Endothelial cell of umbilical vein (primary cell): Measurements from ENCODE around the gene XYLT1. TPM values are rescaled to one million over a fixed set of nuclear protein-coding genes. Genes with fewer than 3 reads are reported as not detected.

Experiments used
- BruUV-seq: library from RNA; stranded (reverse); fragments of 400-500 nt; replicated peaks from 2 replicates; lab custom pipeline; 2021; lab: Mats Ljungman, UMichigan
- CTCF ChIA-PET: fragments of 300-600, 350-600 bp; sonication (Branson Sonifier 250); formaldehyde crosslinking; loops from one replicate; lab custom pipeline; 2021; ENCODE audit warnings: antibody characterized with exemption, inconsistent platforms; lab: Charles Lee
- POLR2A ChIA-PET: fragments of 300-600, 350-600 bp; sonication (Branson Sonifier 250); formaldehyde crosslinking; loops from one replicate; lab custom pipeline; 2021; ENCODE audit warnings: antibody characterized with exemption, inconsistent platforms; lab: Charles Lee
- DNase-seq: peaks from one replicate; pipeline ENCODE4 v3.0.0-alpha.2; 2011; ENCODE audit warnings: low read depth, low spot score
- FAIRE-seq: peaks from 2 replicates; lab custom pipeline; 2011; peaks lifted over from hg19 to GRCh38; lab: Jason Lieb, UNC
- H2AFZ ChIP-seq: 2 replicates; pipeline ENCODE4 v1.6.0; 2012; ENCODE audit warnings: low read depth, low read length, control low read depth, inconsistent platforms
- H3K27ac ChIP-seq: 2 replicates; pipeline ENCODE4 v1.5.1; 2011; ENCODE audit warnings: low read depth, mild to moderate bottlenecking, control low read depth, low read length, moderate library complexity; ENCODE audit not compliant: insufficient read depth
- H3K27me3 ChIP-seq, 2 experiments: 2 replicates each; pipeline versions ENCODE4 v1.6.0 to v1.6.1; 2011; ENCODE audit warnings: low read length in 2 of 2, mixed read lengths in 1 of 2; ENCODE audit not compliant: control insufficient read depth in 2 of 2, insufficient read depth in 2 of 2
- H3K36me3 ChIP-seq, 2 experiments: 2 replicates in 1 of 2; 3 replicates in 1 of 2; pipeline ENCODE4 v1.5.1; 2011; ENCODE audit warnings: low read length in 2 of 2, mild to moderate bottlenecking in 1 of 2, moderate library complexity in 1 of 2; ENCODE audit not compliant: control insufficient read depth in 2 of 2, insufficient read depth in 2 of 2; ENCODE audit errors: extremely low read depth in 1 of 2
- H3K4me1 ChIP-seq: 3 replicates; pipeline ENCODE4 v1.5.1; 2011; ENCODE audit warnings: mild to moderate bottlenecking, low read length; ENCODE audit not compliant: control insufficient read depth, insufficient read depth; ENCODE audit errors: extremely low read depth
- H3K4me2 ChIP-seq: 2 replicates; pipeline ENCODE4 v1.6.1; 2011; ENCODE audit warnings: low read length, control low read depth, mixed read lengths; ENCODE audit not compliant: insufficient read depth
- H3K4me3 ChIP-seq, 3 experiments: fragments of 200-600 bp in 1 of 3; sonication (generic), shearing (Covaris generic) in 1 of 3; replicated peaks in 1 of 3; 2 replicates each; pipeline ENCODE4 v1.5.1; 2011 to 2016; ENCODE audit warnings: control low read depth in 3 of 3, low read length in 3 of 3, mild to moderate bottlenecking in 2 of 3, inconsistent platforms in 1 of 3, low read depth in 1 of 3, moderate library complexity in 1 of 3; ENCODE audit not compliant: insufficient read depth in 1 of 3
- H3K79me2 ChIP-seq: 2 replicates; pipeline ENCODE4 v1.6.0; 2012; ENCODE audit warnings: low read length, inconsistent platforms; ENCODE audit not compliant: control insufficient read depth, insufficient read depth
- H3K9ac ChIP-seq: replicated peaks from 2 replicates; pipeline ENCODE3; 2011; ENCODE audit warnings: low read length, control low read depth; ENCODE audit not compliant: insufficient read depth; ENCODE audit errors: extremely low read depth
- H3K9me1 ChIP-seq: replicated peaks from 3 replicates; pipeline ENCODE4 v1.6.0; 2011; ENCODE audit warnings: mild to moderate bottlenecking, low read length; ENCODE audit not compliant: control insufficient read depth, insufficient read depth; ENCODE audit errors: extremely low read depth
- H3K9me3 ChIP-seq: replicated peaks from 2 replicates; pipeline ENCODE4 v1.5.1; 2012; ENCODE audit warnings: low read length, inconsistent platforms; ENCODE audit not compliant: control insufficient read depth, insufficient read depth
- H4K20me1 ChIP-seq: replicated peaks from 2 replicates; pipeline ENCODE3; 2011; ENCODE audit warnings: mild to moderate bottlenecking, low read length; ENCODE audit not compliant: control insufficient read depth, insufficient read depth; ENCODE audit errors: extremely low read depth
- EZH2 ChIP-seq: IDR thresholded peaks from 2 replicates; pipeline ENCODE4 v1.6.1; 2012; ENCODE audit warnings: borderline replicate concordance, low read depth, mild to moderate bottlenecking, moderate library complexity, low read length, inconsistent platforms; ENCODE audit not compliant: severe bottlenecking
- FOS ChIP-seq: IDR thresholded peaks from 2 replicates; pipeline ENCODE4 v1.6.1; 2011; ENCODE audit warnings: mild to moderate bottlenecking, low read length, moderate library complexity, borderline replicate concordance; ENCODE audit not compliant: insufficient read depth
- GATA2 ChIP-seq: IDR thresholded peaks from 2 replicates; pipeline ENCODE4 v1.7.0; 2011; ENCODE audit warnings: low read depth, mild to moderate bottlenecking, moderate library complexity, mixed read lengths, low read length; ENCODE audit not compliant: insufficient read length, insufficient read depth
- JUN ChIP-seq: IDR thresholded peaks from 2 replicates; pipeline ENCODE4 v1.6.1; 2011; ENCODE audit warnings: borderline replicate concordance, low read depth; ENCODE audit not compliant: insufficient read length, insufficient read depth
- MYC ChIP-seq: IDR thresholded peaks from one replicate; pipeline ENCODE4 v1.6.1; 2011; ENCODE audit warnings: mild to moderate bottlenecking, low read depth, low read length
- POLR2A ChIP-seq: IDR thresholded peaks from 2 replicates; pipeline ENCODE4 v1.6.1; 2012; ENCODE audit warnings: low read depth, mild to moderate bottlenecking, control low read depth, low read length
- POLR2AphosphoS5 ChIP-seq: IDR thresholded peaks from 2 replicates; pipeline ENCODE4 v1.6.1; 2012; ENCODE audit warnings: low read depth, mild to moderate bottlenecking, control low read depth, low read length, moderate library complexity; ENCODE audit not compliant: insufficient read depth
- dilution Hi-C: fragments of 300-500 bp; cut with MboI; formaldehyde crosslinking; loops from one replicate; pipeline ENCODE4 v1.15.0; 2019; ENCODE audit warnings: low sequenced_read_pairs; ENCODE audit not compliant: extremely low pct_ligation_motif_present
- intact Hi-C: fragments of 100-400 bp; cut with micrococcal nuclease; formaldehyde crosslinking; loops from one replicate; pipeline ENCODE4 v1.10.0; 2022
- polyA plus RNA-seq, 4 experiments: library from polyadenylated mRNA; depleted of rRNA in 3 of 4; stranded (reverse) in 3 of 4; unstranded in 1 of 4; fragments of >200 nt; gene quantifications; 2 replicates each; pipeline versions ENCODE4 v1.2.1 to v1.2.3, GENCODE V29; 2011 to 2012; ENCODE audit warnings: missing spikeins in 1 of 4
- total RNA-seq: library from RNA; stranded (reverse); gene quantifications from 2 replicates; pipeline ENCODE4 v1.2.3, GENCODE V29; 2021
- TF ChIP-seq, protein P1 (sequence below): IDR thresholded peaks from 2 replicates; pipeline ENCODE4 v1.6.1; 2011; ENCODE audit not compliant: insufficient read depth, insufficient read length
- TF ChIP-seq, protein P2 (sequence below), 2 donors: IDR thresholded peaks; 1 replicate in 1 of 2; 2 replicates in 1 of 2; pipeline ENCODE4 v1.5.1; 2011; ENCODE audit warnings: low read length in 2 of 2, mild to moderate bottlenecking in 2 of 2, moderate library complexity in 2 of 2, control low read depth in 1 of 2, inconsistent platforms in 1 of 2, low read depth in 1 of 2; ENCODE audit not compliant: insufficient read depth in 1 of 2; ENCODE audit errors: extremely low read depth in 1 of 2

XYLT1 gene
- total and polyA plus RNA-seq, 2 donors (not counting 3 experiments of a cell fraction or from before 2014, with no cell fraction given), result 0.63 to 2.9 TPM

DNA sequence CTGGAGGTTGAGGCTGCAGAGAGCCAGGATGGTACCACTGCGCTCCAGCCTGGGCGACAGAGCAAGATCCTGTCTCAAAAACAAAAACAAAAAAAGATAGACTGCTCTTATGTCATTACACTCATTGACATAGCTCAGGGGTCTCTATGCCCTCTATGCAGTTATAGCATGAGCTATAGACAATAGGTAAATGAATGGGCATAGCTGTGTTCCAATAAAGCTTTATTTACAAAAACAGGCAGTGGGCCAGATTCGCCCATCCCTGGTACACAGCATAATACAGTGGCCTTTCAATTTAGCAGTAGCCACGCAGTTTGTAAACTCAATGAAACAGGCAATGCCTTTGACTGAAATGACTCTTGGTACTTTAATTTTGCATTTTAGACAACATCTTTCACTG lies 51.5 kb downstream of the XYLT1 start:
- Histone ChIP-seq H3K4me2 (no peak overlapping the region), H3K27ac (no peak overlapping the region), H3K9me3 (no peaks in the 10 kb centered on the region), H3K36me3 (no peaks in the 10 kb centered on the region), H3K79me2 (no peaks in the 10 kb centered on the region), H3K9me1 (no peaks in the 10 kb centered on the region), H3K9ac (no peak overlapping the region), H2AFZ (no peak overlapping the region), H4K20me1 (no peaks in the 10 kb centered on the region), H3K27me3 (no peaks in the 10 kb centered on the region), H3K4me3 (no peak overlapping the region), H3K4me1 (no peaks in the 10 kb centered on the region)
- DNase-seq (no peak), FAIRE-seq (no peak)
- BruUV-seq, result no TSS peak
- intact Hi-C loops, result no loop called here
- TF ChIP-seq FOS (no peak), GATA2 (no peak), JUN (no peak), POLR2A (no peak)
- ChIA-PET CTCF (no interaction called here), POLR2A (no interaction called here)
- dilution Hi-C loops, result no loop called here

DNA sequence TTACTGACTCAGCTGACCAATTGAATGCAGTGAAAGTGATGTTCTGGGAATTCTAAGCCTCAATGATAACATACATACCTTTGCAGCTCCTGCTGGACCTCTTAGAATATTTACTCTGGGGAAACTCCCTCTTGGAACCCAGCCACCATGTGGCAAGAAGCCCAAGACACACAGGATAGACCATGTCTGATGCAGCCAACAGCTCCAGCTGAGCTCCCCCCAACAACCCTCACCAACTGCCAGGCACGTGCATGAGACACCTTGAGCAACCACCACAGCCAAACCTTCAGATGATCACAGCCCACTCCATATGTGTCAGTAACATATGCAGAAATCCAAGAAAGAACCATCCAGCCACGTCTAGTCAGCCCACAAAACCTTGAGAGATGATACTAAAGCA lies 53.0 kb downstream of the XYLT1 start:
- H3K9ac ChIP-seq, result no peak overlapping the region

More for the DNA sequence above, 53.0 kb downstream of the XYLT1 start:
- Histone ChIP-seq H3K9me3 (no peaks in the 10 kb centered on the region), H3K4me3 (no peak overlapping the region), H3K79me2 (no peaks in the 10 kb centered on the region), H2AFZ (no peak overlapping the region), H4K20me1 (no peaks in the 10 kb centered on the region), H3K4me2 (no peak overlapping the region), H3K4me1 (no peaks in the 10 kb centered on the region), H3K27ac (no peak overlapping the region), H3K36me3 (no peaks in the 10 kb centered on the region), H3K9me1 (no peaks in the 10 kb centered on the region), H3K27me3 (no peaks in the 10 kb centered on the region)
- no TSS peak for BruUV-seq
- dilution Hi-C loops, result no loop called here
- CTCF ChIA-PET, result no interaction called here
- intact Hi-C loops, result no loop called here
- no peak for TF ChIP-seq FOS
- no peak for TF ChIP-seq EZH2
- no peak for TF ChIP-seq POLR2AphosphoS5
- TF ChIP-seq, protein P1, sequence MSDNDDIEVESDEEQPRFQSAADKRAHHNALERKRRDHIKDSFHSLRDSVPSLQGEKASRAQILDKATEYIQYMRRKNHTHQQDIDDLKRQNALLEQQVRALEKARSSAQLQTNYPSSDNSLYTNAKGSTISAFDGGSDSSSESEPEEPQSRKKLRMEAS, result no peak
- TF ChIP-seq MYC, result no peak
- no peak for TF ChIP-seq JUN
- TF ChIP-seq GATA2, result no peak
- TF ChIP-seq, protein P2, sequence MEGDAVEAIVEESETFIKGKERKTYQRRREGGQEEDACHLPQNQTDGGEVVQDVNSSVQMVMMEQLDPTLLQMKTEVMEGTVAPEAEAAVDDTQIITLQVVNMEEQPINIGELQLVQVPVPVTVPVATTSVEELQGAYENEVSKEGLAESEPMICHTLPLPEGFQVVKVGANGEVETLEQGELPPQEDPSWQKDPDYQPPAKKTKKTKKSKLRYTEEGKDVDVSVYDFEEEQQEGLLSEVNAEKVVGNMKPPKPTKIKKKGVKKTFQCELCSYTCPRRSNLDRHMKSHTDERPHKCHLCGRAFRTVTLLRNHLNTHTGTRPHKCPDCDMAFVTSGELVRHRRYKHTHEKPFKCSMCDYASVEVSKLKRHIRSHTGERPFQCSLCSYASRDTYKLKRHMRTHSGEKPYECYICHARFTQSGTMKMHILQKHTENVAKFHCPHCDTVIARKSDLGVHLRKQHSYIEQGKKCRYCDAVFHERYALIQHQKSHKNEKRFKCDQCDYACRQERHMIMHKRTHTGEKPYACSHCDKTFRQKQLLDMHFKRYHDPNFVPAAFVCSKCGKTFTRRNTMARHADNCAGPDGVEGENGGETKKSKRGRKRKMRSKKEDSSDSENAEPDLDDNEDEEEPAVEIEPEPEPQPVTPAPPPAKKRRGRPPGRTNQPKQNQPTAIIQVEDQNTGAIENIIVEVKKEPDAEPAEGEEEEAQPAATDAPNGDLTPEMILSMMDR (IDR thresholded peaks at IDR 0.05; ENCODE audit: extremely low read depth in 1 of 2, insufficient read depth in 1 of 2, low read depth in 1 of 2, low read length in 2 of 2), result no peak
- TF ChIP-seq POLR2A, result no peak
- POLR2A ChIA-PET, result no interaction called here
- FAIRE-seq, result no peak
- no peak for DNase-seq
